ENCODE results near the gene LHX8. TPM values are rescaled to one million over a fixed set of nuclear protein-coding genes. Genes with fewer than 3 reads are reported as not detected.

The LHX8 gene
- total and polyA plus RNA-seq, 9 of the 15 experiments (the other 6 are each of a cell fraction or from before 2014, with no cell fraction given): not detected

DNA sequence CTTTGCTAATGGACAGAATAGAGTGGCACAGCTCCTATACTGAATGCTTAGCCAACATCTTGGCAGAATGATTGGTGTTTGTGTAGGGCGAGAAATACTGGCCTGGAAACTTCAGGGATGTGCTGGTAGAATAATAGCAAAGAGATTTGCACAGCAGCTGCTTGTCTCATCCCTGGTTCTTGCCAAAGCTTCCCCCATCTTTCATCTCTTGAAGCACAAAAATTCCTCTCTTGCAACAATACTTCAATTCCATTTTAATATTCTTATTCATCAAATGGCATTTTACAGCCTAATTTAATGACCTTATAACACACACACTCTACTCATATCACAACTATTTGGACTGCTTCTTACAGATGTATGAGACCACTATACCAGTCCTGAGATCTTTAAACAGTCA lies 37.7 kb downstream of the LHX8 start:
- no TSS peak for BruUV-seq (replicated peaks)
- CTCF ChIA-PET (ENCODE audit: low intra/inter-chr PET ratio): no interaction called here

More for the DNA sequence above, 37.7 kb downstream of the LHX8 start:
- no peak for DNase-seq (ENCODE audit: extremely low read depth in 1 of 4, low spot score in 3 of 4)
- no peak overlapping the region for H3K4me2 ChIP-seq (ENCODE audit: insufficient read depth, low read length)
- WGBS (ENCODE audit: insufficient coverage, low coverage, missing lambda C conversion rate): 0% methylated on average over 1 of the region's 1 CpG
- intact Hi-C loops (cut with micrococcal nuclease): no loop called here
- no peaks in the 10 kb centered on the region for H4K20me1 ChIP-seq (replicated peaks; ENCODE audit: control insufficient read depth, insufficient read depth, low read length)
- ATAC-seq: no peak
- TF ChIP-seq TGIF2 (CRISPR knock-in tag; IDR thresholded peaks at IDR 0.05) (no peak), ZNF583 (CRISPR knock-in tag; IDR thresholded peaks at IDR 0.05) (no peak), ZNF274 (IDR thresholded peaks at IDR 0.05; ENCODE audit: borderline replicate concordance, low read depth, low read length) (no peak), EGR1 (conservative IDR thresholded peaks at IDR 0.05) (no peak), CBX1 (IDR thresholded peaks at IDR 0.05; ENCODE audit: low read depth) (no peak), ZZZ3 (IDR thresholded peaks at IDR 0.05) (no peak), KLF10 (CRISPR knock-in tag; IDR thresholded peaks at IDR 0.05) (no peak), PHF20 (IDR thresholded peaks at IDR 0.05; ENCODE audit: partially characterized antibody) (no peak), SETDB1 (IDR thresholded peaks at IDR 0.05; ENCODE audit: low read length) (no peak), POLR2G (IDR thresholded peaks at IDR 0.05; ENCODE audit: low read depth, low read length) (no peak), KLF13 (tag; IDR thresholded peaks at IDR 0.05; ENCODE audit: borderline replicate concordance, low read depth) (no peak), NR2C2 (CRISPR knock-in tag; IDR thresholded peaks at IDR 0.05) (no peak), NR2C2 (tag; IDR thresholded peaks at IDR 0.05) (no peak), KDM2B (CRISPR knock-in tag; IDR thresholded peaks at IDR 0.05) (no peak)
- TF ChIP-seq, protein P1, sequence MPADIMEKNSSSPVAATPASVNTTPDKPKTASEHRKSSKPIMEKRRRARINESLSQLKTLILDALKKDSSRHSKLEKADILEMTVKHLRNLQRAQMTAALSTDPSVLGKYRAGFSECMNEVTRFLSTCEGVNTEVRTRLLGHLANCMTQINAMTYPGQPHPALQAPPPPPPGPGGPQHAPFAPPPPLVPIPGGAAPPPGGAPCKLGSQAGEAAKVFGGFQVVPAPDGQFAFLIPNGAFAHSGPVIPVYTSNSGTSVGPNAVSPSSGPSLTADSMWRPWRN (IDR thresholded peaks at IDR 0.05; ENCODE audit: low read depth): no peak
- TF ChIP-seq, protein P2, sequence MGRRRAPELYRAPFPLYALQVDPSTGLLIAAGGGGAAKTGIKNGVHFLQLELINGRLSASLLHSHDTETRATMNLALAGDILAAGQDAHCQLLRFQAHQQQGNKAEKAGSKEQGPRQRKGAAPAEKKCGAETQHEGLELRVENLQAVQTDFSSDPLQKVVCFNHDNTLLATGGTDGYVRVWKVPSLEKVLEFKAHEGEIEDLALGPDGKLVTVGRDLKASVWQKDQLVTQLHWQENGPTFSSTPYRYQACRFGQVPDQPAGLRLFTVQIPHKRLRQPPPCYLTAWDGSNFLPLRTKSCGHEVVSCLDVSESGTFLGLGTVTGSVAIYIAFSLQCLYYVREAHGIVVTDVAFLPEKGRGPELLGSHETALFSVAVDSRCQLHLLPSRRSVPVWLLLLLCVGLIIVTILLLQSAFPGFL (CRISPR knock-in tag; IDR thresholded peaks at IDR 0.05): no peak
- TF ChIP-seq, protein P3, sequence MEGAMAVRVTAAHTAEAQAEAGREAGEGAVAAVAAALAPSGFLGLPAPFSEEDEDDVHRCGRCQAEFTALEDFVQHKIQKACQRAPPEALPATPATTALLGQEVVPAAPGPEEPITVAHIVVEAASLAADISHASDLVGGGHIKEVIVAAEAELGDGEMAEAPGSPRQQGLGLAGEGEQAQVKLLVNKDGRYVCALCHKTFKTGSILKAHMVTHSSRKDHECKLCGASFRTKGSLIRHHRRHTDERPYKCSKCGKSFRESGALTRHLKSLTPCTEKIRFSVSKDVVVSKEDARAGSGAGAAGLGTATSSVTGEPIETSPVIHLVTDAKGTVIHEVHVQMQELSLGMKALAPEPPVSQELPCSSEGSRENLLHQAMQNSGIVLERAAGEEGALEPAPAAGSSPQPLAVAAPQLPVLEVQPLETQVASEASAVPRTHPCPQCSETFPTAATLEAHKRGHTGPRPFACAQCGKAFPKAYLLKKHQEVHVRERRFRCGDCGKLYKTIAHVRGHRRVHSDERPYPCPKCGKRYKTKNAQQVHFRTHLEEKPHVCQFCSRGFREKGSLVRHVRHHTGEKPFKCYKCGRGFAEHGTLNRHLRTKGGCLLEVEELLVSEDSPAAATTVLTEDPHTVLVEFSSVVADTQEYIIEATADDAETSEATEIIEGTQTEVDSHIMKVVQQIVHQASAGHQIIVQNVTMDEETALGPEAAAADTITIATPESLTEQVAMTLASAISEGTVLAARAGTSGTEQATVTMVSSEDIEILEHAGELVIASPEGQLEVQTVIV (CRISPR knock-in tag; IDR thresholded peaks at IDR 0.05; ENCODE audit: borderline replicate concordance): no peak
- no peak overlapping the region for H2AFZ ChIP-seq (ENCODE audit: low read depth, low read length)
- H3K4me3 ChIP-seq: no peak overlapping the region
- no peaks in the 10 kb centered on the region for H3K36me3 ChIP-seq (ENCODE audit: control insufficient read depth, insufficient read depth, low read length)
- POLR2A ChIA-PET: interaction anchor here (1.6 kb wide), 1 partner anchor 10 kb away, joined by 5 read pairs; no protein-coding TSS in a partner anchor
- no peaks in the 10 kb centered on the region for H3K9me3 ChIP-seq (replicated peaks; ENCODE audit: control insufficient read depth, insufficient read depth, low read depth, low read length)
- no peaks in the 10 kb centered on the region for H3K9me1 ChIP-seq (ENCODE audit: control insufficient read depth, insufficient read depth, low read length)
- H3K79me2 ChIP-seq (ENCODE audit: control insufficient read depth, insufficient read depth, low read length): no peaks in the 10 kb centered on the region
- H3K27me3 ChIP-seq (ENCODE audit: control insufficient read depth in 2 of 2, insufficient read depth in 2 of 2, low read length in 2 of 2): no peaks in the 10 kb centered on the region
- no peak overlapping the region for H3K27ac ChIP-seq (ENCODE audit: extremely low read depth, low read depth, low read length)
- no peaks in the 10 kb centered on the region for H3K4me1 ChIP-seq (replicated peaks in 1 of 2; ENCODE audit: control insufficient read depth in 2 of 2, insufficient read depth in 2 of 2, low read length in 2 of 2)
- in situ Hi-C loops (cut with MboI): no loop called here
- H3K9ac ChIP-seq (ENCODE audit: insufficient read depth in 1 of 2, low read depth in 2 of 2, low read length in 2 of 2): no peak overlapping the region
- no peak for FAIRE-seq
